SK-N-SH (cell line): ENCODE data around the gene CNTFR.

Source experiments
- CHD2 ChIP-seq: fragments of 150-350 bp; IDR thresholded peaks from 2 replicates; pipeline ENCODE4 v1.6.1; 2018; ENCODE audit warnings: low read length; ENCODE audit not compliant: partially characterized antibody
- EP300 ChIP-seq, 2 experiments: IDR thresholded peaks; 2 replicates each; pipeline versions ENCODE4 v1.4.0 to v1.6.1; 2012; ENCODE audit warnings: borderline replicate concordance in 1 of 2, low read depth in 1 of 2, low read length in 1 of 2
- EZH2phosphoT487 ChIP-seq: fragments of 200-600 bp; sonication (generic); IDR thresholded peaks from 2 replicates; pipeline ENCODE4 v1.6.1; 2017; ENCODE audit warnings: low read depth, mixed run types, mild to moderate bottlenecking, antibody characterized with exemption, moderate library complexity, borderline replicate concordance
- FOXJ3 ChIP-seq: sonication (generic); formaldehyde crosslinking; IDR thresholded peaks from 2 replicates; pipeline ENCODE4 v1.5.1; 2020; ENCODE audit warnings: mild to moderate bottlenecking, missing genetic modification reagents
- FOXM1 ChIP-seq: IDR thresholded peaks from 2 replicates; pipeline ENCODE4 v1.4.0; 2012; ENCODE audit warnings: low read depth, mild to moderate bottlenecking
- JUND ChIP-seq: IDR thresholded peaks from 2 replicates; pipeline ENCODE4 v1.4.0; 2012
- MXI1 ChIP-seq: IDR thresholded peaks from 2 replicates; pipeline ENCODE4 v1.6.1; 2012; ENCODE audit warnings: mild to moderate bottlenecking, low read depth, low read length, improper control_type of control experiment
- REST ChIP-seq: IDR thresholded peaks from 2 replicates; pipeline ENCODE4 v1.6.1; 2012; ENCODE audit warnings: mild to moderate bottlenecking, low read depth, low read length, moderate library complexity
- TF ChIP-seq, protein P1 (sequence below): IDR thresholded peaks from 2 replicates; pipeline ENCODE4 v1.4.0; 2012; ENCODE audit warnings: low read depth
- TF ChIP-seq, protein P2 (sequence below): fragments of 200-600 bp; sonication (generic); IDR thresholded peaks from 2 replicates; pipeline ENCODE4 v1.6.1; 2017; ENCODE audit warnings: antibody characterized with exemption, mild to moderate bottlenecking, moderate library complexity

DNA sequence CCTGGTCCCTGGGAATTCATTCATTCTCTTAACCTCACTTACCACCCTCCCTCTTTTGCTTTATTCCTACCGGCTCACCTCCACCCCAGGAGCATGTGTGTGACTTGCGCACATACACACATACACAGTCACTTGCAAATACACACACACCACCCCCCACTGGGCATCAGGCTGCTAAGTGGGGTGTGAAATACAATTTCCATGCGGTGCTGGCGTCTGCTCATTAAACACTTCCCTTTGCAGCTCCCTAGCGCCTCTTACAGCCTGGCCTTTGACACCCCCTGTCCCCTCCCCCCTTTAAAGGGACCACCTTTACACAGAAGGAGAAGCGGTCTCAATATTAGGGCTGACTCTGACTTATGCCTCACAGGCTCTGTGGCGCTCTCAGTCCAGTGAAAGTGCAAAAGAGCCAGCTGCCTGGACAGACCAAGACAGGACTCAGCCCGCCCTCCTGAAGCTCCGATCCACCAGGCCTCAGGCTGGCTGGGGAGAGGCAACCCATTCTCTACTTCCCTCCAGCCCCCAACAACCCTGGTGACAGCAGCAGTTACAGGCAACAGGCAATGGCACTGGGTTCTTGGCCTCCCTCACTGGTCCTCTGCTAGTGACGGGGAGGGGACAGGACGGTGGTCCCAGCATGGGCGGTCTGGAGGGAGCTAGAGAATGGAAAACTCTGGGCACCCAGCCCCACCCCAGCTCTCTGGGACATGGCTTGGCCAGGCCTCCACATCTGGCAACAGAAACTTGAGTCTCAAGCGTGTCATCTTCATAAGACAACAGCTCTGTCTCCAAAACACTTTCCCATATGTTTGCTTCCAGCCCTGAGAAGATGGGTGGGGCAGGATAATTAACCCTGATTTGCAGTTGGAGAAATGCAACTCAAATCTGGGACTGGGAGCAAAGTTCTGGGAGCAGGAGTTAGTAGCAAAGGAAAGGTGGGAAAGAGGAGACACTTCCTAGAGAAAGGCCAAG, 78.7 kb downstream of the CNTFR start:
- TF ChIP-seq, protein P1, sequence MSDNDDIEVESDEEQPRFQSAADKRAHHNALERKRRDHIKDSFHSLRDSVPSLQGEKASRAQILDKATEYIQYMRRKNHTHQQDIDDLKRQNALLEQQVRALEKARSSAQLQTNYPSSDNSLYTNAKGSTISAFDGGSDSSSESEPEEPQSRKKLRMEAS, result no peak
- TF ChIP-seq FOXJ3 (CRISPR knock-in tag), result no peak
- TF ChIP-seq EZH2phosphoT487, result no peak
- TF ChIP-seq REST, result no peak
- TF ChIP-seq MXI1, result no peak
- TF ChIP-seq, protein P2, sequence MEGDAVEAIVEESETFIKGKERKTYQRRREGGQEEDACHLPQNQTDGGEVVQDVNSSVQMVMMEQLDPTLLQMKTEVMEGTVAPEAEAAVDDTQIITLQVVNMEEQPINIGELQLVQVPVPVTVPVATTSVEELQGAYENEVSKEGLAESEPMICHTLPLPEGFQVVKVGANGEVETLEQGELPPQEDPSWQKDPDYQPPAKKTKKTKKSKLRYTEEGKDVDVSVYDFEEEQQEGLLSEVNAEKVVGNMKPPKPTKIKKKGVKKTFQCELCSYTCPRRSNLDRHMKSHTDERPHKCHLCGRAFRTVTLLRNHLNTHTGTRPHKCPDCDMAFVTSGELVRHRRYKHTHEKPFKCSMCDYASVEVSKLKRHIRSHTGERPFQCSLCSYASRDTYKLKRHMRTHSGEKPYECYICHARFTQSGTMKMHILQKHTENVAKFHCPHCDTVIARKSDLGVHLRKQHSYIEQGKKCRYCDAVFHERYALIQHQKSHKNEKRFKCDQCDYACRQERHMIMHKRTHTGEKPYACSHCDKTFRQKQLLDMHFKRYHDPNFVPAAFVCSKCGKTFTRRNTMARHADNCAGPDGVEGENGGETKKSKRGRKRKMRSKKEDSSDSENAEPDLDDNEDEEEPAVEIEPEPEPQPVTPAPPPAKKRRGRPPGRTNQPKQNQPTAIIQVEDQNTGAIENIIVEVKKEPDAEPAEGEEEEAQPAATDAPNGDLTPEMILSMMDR, result no peak
- TF ChIP-seq EP300 (IDR thresholded peaks at IDR 0.05; ENCODE audit: borderline replicate concordance in 1 of 2, low read depth in 1 of 2, low read length in 1 of 2), result no peak
- TF ChIP-seq CHD2, result no peak
- no peak for TF ChIP-seq JUND
- no peak for TF ChIP-seq FOXM1
